Putamen (tissue), 1 donor: Measurements from ENCODE around the gene RNF130.

Source experiments
- DNase-seq: peaks from one replicate; pipeline ENCODE4 v3.0.0-alpha.2; 2016; ENCODE audit warnings: low spot score

The RNF130 gene

DNA sequence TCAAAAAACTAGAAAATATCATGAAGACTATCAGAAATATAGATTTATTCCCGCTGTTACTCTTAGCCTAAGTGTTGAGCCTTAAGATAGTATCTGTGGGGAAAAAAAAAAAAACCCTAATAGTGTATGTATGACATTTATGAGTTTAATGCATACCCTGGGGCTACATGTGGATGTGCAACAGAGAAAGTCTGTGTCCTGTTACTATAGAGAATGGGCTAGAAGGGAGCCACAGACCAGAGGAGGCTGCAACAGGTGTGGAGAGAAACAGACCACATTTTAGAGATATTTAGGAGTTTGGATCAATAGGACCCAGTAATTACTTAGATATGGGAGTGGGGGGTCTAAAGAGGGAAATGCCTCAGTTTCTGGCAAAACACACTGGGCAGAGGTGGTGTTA lies 15.4 kb downstream of the RNF130 start:
- no peak for DNase-seq

- DNase-seq = no peak
These were observed 17.3 kb downstream of the RNF130 start for GRCh38 chr5:180054226-180054625.

DNA sequence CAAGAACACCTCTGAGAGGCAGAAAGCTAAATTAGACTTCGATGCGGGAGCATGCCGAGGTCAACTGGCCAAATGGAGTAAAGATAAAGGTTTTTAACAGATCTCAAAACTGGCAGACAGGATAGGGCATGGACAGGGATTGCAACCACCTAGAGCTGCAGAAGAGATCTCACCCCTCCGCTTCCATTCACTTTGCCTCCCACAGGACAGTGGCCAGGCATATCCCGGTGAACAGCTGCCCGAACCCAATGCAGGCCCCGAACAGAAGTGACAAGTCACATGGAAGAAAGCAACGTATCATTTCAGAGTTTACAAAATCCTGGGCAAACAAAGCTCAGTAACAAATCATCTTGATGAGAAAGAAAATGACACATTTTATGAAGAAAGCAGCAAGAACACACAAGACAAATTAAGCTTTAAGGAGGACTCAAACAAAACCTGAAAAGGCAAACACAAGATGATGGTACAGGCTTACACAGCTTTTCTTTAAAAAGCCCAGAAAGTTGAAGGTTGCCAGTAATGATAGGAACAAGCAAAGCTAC lies 18.4 kb downstream of the RNF130 start:
- DNase-seq = no peak

DNA sequence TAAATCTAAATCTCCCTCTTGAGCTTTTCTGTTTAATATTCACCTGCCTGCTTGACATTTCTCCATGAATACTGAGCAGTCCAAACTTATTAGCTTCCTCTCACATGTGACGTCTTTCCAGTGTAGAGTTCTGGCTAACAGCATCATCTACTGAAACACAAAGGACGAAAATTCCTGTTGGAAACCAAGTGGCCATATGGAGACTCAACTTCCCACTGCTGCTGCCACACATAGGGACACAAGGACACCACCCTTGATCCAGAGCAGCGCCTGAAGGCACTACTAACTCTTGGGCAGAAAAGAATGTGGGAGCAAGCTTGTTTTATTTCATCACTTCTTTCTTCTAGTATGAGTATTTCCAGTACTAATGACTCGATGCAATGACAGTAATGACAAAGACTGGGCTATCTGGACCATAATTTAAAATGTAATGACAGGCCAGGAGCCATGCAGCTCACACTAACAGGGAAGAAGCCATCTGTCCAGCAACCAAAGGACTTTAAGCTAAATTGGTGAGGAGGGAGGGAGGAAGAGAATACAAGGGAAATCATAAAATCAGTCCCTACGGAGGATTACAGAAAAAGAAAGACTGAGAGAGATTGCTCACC lies 19.2 kb downstream of the RNF130 start:
- no peak for DNase-seq

GRCh38 chr5:180050121-180050940 lies 21.2 kb downstream of the RNF130 start:
- DNase-seq = no peak

GRCh38 chr5:180049185-180049548 lies 22.4 kb downstream of the RNF130 start:
- DNase-seq = no peak

DNA sequence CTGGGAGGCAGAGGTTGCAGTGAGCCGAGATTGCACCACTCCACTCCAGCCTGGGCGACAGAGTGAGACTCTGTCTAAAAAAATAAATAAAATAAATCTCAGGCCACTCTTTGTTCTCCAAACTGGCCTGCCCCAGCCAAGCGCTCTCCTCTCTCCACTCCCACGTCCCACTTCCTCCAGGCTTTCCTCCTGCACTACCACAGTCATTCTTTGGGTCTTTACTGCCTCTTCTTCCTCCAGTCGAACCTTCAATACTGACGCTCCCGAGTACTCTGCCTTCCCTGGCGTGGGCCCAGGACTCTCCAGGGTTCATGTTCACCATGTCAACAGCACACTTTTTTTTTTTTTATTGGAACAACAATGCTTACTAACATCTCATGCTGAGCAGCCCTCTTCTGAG lies 23.9 kb downstream of the RNF130 start:
- no peak for DNase-seq

- no peak for DNase-seq
These were observed 24.9 kb downstream of the RNF130 start for GRCh38 chr5:180046656-180047055.

GRCh38 chr5:180045889-180046499 lies 25.6 kb downstream of the RNF130 start:
- DNase-seq = no peak

DNA sequence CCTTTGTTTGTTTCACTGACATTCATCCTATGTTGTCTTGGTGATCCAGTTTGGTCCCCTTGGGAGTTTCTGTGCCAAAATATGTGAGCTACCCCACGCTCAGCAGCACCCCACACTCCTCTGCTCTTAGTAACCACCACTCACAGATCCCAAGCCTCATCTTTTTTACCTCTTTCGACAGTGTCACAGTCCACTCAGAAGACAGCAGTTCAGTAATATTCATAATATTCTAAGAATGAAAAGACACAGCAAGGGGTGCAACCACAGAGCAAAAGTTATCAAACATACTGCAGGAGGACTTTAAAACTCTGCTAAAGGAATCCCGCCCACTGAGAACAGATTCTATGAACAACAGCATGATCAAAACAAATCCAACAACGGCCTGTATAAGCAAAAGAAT lies 28.2 kb downstream of the RNF130 start:
- DNase-seq = no peak

- DNase-seq = no peak
These were observed 30.0 kb downstream of the RNF130 start for GRCh38 chr5:180041301-180042274.

DNA sequence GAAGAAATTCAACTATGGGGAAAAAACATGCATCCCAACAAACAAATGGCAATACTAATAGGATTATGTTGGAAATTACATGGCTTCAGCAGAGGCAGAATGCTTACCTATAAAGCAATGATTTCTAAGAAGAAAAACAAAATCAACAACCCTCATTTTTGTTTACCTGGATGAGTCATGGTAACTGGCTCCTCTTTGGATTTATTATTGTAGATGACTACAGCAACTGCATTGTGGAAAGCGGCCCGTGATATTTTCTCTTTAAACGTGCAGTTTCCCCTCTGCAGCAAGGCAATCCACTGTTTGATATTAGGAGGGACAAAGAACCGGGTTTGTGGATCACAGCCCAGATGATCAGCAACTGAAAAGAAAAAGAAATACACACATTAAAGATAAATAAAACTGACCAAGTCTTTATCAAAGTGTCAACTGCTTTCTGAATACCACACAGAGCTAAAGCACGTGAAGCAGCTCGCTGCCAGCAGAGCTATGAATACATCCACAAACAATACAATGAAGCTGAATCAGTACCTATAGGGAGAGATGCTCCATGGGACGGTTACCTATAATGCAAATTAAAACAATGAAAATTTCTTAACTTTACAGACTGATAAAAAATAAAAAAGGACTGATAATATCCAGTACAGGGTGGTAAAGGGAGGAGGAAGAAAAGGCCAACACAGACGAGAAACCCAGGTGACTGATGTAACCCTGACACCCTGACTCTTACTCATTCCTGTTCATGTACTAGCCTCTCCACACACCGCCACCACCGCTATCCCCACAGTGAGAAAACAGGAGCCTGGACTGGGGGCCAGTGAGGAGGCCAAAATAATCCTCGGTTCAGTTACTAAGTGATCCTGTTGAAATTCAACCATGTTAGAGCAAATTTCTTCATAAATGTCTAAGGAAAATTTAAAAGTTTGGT lies 31.0 kb downstream of the RNF130 start:
- no peak for DNase-seq

GRCh38 chr5:180035206-180035931 lies 36.2 kb downstream of the RNF130 start:
- no peak for DNase-seq

DNA sequence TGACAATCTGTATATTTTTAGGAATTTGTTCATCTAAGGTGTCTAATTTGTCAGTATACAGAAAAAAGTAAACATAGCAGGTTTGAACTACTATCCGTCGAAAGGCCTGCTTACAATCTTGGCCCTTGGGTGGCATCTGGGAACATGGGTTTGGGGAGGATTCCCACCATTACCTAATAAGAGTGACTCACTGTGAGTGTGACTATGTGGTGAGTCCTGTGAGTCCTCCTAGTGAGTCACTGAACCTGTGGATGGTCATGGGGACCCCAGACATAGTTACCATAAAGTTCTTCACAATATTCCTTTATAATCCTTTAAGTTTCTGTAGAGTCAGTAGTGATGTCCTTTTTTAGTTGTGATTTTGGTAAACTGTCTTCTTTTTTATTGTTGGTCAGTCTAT lies 37.0 kb downstream of the RNF130 start:
- DNase-seq = no peak

DNA sequence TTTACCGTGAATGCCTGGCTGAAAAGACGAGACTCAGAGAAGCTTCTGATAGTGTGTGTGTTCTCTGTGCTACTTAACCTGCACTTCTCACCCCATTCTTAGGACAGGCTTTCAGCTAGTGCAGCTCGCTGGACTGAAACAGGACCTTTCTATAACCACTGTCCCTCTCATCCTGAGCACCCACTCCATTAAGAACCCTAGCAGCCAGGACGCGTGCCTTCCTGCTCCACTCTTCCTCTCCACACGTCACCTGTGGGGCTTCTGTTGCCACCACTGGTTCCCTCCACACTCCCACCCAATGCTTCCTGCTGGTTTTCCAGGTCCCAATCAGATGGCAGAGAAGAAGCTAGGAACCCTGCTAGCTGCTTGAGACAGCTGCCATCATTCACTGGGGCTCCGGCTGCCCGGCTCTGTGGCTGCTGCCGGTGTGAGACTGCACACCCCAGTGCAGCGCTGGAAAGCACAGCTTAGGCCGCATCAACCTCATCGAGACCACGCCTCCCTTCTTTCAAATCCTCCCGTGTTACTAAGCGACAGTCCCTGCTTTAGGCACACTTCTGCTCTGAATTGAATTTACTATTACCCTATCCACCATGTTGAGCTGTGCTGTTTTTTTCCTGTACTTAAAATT lies 44.0 kb downstream of the RNF130 start:
- DNase-seq = no peak

DNA sequence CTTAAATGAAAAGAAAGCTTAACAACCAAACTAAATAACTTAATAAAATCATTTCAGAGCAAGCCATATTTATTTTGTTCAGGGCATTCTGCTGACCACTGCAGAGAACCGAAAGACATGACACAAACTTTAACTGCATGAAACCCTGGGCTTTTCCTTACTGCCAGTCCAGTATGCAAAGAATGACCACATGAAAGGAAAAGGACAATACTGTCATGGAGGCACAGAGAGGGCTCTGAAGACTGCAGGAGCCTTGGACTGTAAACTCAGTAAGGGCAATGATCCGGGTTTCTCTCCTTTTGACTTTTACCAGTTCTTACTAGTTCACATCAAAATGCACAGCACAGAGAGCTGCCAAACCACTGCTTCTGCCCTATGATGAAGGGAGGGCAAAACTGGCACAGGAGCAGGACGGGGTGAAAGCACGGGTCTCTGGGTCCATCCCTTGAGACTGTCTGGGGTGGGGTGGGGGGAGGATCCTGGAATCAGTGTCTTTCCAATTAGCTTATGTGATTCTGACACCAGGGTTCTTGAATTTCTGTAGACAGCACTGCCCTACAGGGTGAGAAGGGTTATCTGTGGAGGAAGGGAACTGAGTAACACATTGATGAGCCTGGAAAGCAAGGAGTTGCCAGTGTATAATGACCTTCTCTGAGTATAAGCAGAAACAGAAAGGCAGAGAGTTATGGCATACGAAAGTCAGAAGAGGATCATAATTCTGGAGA lies 44.7 kb downstream of the RNF130 start:
- no peak for DNase-seq

DNA sequence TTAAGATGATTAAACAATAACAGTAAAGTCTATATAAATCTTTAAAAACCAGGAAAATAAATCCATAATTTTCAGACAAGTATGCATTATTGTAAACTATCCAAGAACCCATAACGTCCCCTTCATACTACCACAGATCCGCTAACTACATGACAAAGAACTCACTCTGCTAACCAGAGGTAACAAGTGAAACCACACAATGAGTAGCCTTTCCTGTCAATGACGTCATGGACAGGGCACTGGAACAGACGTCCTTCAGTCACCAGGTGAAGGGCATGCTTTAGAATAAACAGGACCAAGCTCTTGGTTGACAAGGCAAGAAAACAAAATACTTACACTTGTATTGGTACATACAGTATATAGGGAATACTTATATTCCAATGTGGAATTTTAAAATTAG lies 45.2 kb downstream of the RNF130 start:
- DNase-seq = no peak

GRCh38 chr5:180021900-180022299 lies 49.7 kb downstream of the RNF130 start:
- DNase-seq = no peak

- no peak for DNase-seq
These were observed 51.4 kb downstream of the RNF130 start for GRCh38 chr5:180020176-180020575.
